Loucy (cell line): ENCODE data around the gene AKAP6.

Source experiments
- CTCF ChIP-seq: fragments of 200-600 bp; sonication (generic); conservative IDR thresholded peaks from 2 replicates; pipeline ENCODE4 v1.5.1; 2014; ENCODE audit warnings: mild to moderate bottlenecking, antibody characterized with exemption, low read length
- EZH2phosphoT487 ChIP-seq: fragments of 200-600 bp; IDR thresholded peaks from 2 replicates; pipeline ENCODE4 v1.6.1; 2018; ENCODE audit warnings: antibody characterized with exemption, mild to moderate bottlenecking, moderate library complexity, borderline replicate concordance

GRCh38 chr14:32370714-32371113 is 41.6 kb downstream of the AKAP6 start:
- TF ChIP-seq CTCF = no peak
- TF ChIP-seq EZH2phosphoT487 = no peak
